Panc1 (cell line): ENCODE measurements around the gene TRPM4. TPM values are rescaled to one million over a fixed set of nuclear protein-coding genes. Genes with fewer than 3 reads are reported as not detected.

Source experiments
- ATAC-seq: fragments of 200-7000 bp; cut with Tn5 transposase; 2 replicates; pipeline ENCODE4 v1.9.1; 2020; ENCODE audit warnings: mild to moderate bottlenecking, moderate library complexity
- BruUV-seq: library from RNA; stranded (reverse); fragments of 400-500 nt; replicated peaks from 2 replicates; lab custom pipeline; 2021; lab: Mats Ljungman, UMichigan
- CTCF ChIA-PET: fragments of 300-600 bp; sonication (Branson Sonifier 250); formaldehyde crosslinking; loops from one replicate; lab custom pipeline; 2022; ENCODE audit warnings: antibody characterized with exemption; lab: Charles Lee
- POLR2A ChIA-PET: fragments of 300-600 bp; sonication (Branson Sonifier 250); formaldehyde crosslinking; loops from one replicate; lab custom pipeline; 2022; ENCODE audit warnings: antibody characterized with exemption; lab: Charles Lee
- DNase-seq: peaks from one replicate; pipeline ENCODE4 v3.0.0-alpha.2; 2010; ENCODE audit warnings: low read depth, low spot score
- H3K27ac ChIP-seq: 2 replicates; pipeline ENCODE4 v1.5.1; 2011; ENCODE audit warnings: mild to moderate bottlenecking, low read length, inconsistent platforms
- H3K27me3 ChIP-seq: fragments of 200-500 bp; sonication (Bioruptor generic); 2 replicates; pipeline ENCODE4 v1.6.0; 2014; ENCODE audit warnings: low read length, inconsistent platforms; ENCODE audit not compliant: control insufficient read depth, insufficient read depth
- H3K36me3 ChIP-seq: fragments of 200-500 bp; sonication (Bioruptor generic); 2 replicates; pipeline ENCODE4 v1.5.1; 2014; ENCODE audit warnings: inconsistent platforms, mild to moderate bottlenecking, low read length, moderate library complexity; ENCODE audit not compliant: control insufficient read depth, insufficient read depth
- H3K4me1 ChIP-seq: 2 replicates; pipeline ENCODE4 v1.5.1; 2011; ENCODE audit warnings: inconsistent platforms, mild to moderate bottlenecking, low read length, moderate library complexity; ENCODE audit not compliant: control insufficient read depth, insufficient read depth
- H3K4me3 ChIP-seq, 2 experiments: 2 replicates each; pipeline ENCODE4 v1.5.1; 2011 to 2012; ENCODE audit warnings: low read depth in 2 of 2, low read length in 2 of 2, mild to moderate bottlenecking in 2 of 2, inconsistent platforms in 1 of 2, moderate library complexity in 1 of 2
- H3K9me3 ChIP-seq: fragments of 200-500 bp; sonication (Bioruptor generic); 2 replicates; pipeline ENCODE4 v1.5.1; 2014; ENCODE audit warnings: low read depth, mild to moderate bottlenecking, inconsistent platforms, low read length, moderate library complexity; ENCODE audit not compliant: control insufficient read depth, insufficient read depth
- CTCF ChIP-seq: fragments of 450-650 bp; IDR thresholded peaks from 2 replicates; pipeline ENCODE4 v1.5.1; 2017; ENCODE audit warnings: mild to moderate bottlenecking
- POLR2AphosphoS5 ChIP-seq: IDR thresholded peaks from 2 replicates; pipeline ENCODE4 v1.6.1; 2012; ENCODE audit warnings: mild to moderate bottlenecking, low read depth, low read length, moderate library complexity
- SIN3A ChIP-seq: IDR thresholded peaks from 2 replicates; pipeline ENCODE4 v1.6.1; 2012; ENCODE audit warnings: low read depth, mild to moderate bottlenecking, low read length, moderate library complexity, borderline replicate concordance; ENCODE audit not compliant: insufficient read depth
- TCF7L2 ChIP-seq: IDR thresholded peaks from 2 replicates; pipeline ENCODE4 v1.6.1; 2011; ENCODE audit warnings: mild to moderate bottlenecking, low read depth, low read length, inconsistent platforms
- in situ Hi-C: cut with HindIII; loops from 2 replicates; pipeline ENCODE4 v1.10.0; 2016; ENCODE audit warnings: low sequenced_read_pairs, low pct_unique_long_range_greater_than_20kb
- intact Hi-C: fragments of 100-400 bp; cut with micrococcal nuclease; formaldehyde crosslinking; loops from one replicate; pipeline ENCODE4 v1.10.0; 2022; ENCODE audit not compliant: unreplicated experiment
- total RNA-seq: library from RNA; stranded (reverse); gene quantifications from one replicate; pipeline ENCODE4 v1.2.1, GENCODE V29; 2021; ENCODE audit not compliant: unreplicated experiment
- TF ChIP-seq, protein P1 (sequence below), 2 experiments: IDR thresholded peaks; 2 replicates each; pipeline ENCODE4 v1.6.1; 2011 to 2012; ENCODE audit warnings: low read depth in 2 of 2, control low read depth in 1 of 2, low read length in 1 of 2, mild to moderate bottlenecking in 1 of 2, moderate library complexity in 1 of 2; ENCODE audit not compliant: insufficient read depth in 1 of 2

The TRPM4 gene
- total RNA-seq, 1 experiment from 2014 or later: 19.4 TPM

DNA sequence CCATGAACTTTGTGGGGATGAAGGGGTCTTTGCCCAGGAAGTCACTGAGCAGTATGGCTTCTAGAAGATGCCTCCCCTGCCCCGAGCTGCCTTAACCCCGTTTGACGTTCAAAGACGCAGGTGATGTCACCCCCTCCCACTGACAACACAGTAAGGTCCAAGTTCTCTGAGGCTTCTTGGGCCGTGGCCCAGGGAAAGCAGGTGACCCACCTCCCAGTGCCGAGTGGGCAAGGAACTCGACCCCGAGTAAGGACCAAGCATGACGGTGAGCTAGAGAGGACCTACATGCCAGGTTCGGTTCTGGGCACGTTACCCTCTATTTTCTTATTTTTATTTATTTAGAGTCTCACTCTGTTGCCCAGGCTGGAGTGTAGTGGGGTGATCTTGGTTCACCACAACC is 86.1 kb downstream of the TRPM4 start:
- in situ Hi-C loops (no loop called here), intact Hi-C loops (no loop called here)
- Histone ChIP-seq H3K9me3 (no peaks in the 10 kb centered on the region), H3K4me1 (no peaks in the 10 kb centered on the region), H3K36me3 (no peaks in the 10 kb centered on the region), H3K4me3 (no peak overlapping the region), H3K27me3 (no peaks in the 10 kb centered on the region), H3K27ac (no peak overlapping the region)
- DNase-seq (no peak), ATAC-seq (no peak)
- no TSS peak for BruUV-seq
- POLR2A ChIA-PET: no interaction called here
- TF ChIP-seq TCF7L2: no peak
- TF ChIP-seq, protein P1, sequence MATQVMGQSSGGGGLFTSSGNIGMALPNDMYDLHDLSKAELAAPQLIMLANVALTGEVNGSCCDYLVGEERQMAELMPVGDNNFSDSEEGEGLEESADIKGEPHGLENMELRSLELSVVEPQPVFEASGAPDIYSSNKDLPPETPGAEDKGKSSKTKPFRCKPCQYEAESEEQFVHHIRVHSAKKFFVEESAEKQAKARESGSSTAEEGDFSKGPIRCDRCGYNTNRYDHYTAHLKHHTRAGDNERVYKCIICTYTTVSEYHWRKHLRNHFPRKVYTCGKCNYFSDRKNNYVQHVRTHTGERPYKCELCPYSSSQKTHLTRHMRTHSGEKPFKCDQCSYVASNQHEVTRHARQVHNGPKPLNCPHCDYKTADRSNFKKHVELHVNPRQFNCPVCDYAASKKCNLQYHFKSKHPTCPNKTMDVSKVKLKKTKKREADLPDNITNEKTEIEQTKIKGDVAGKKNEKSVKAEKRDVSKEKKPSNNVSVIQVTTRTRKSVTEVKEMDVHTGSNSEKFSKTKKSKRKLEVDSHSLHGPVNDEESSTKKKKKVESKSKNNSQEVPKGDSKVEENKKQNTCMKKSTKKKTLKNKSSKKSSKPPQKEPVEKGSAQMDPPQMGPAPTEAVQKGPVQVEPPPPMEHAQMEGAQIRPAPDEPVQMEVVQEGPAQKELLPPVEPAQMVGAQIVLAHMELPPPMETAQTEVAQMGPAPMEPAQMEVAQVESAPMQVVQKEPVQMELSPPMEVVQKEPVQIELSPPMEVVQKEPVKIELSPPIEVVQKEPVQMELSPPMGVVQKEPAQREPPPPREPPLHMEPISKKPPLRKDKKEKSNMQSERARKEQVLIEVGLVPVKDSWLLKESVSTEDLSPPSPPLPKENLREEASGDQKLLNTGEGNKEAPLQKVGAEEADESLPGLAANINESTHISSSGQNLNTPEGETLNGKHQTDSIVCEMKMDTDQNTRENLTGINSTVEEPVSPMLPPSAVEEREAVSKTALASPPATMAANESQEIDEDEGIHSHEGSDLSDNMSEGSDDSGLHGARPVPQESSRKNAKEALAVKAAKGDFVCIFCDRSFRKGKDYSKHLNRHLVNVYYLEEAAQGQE (IDR thresholded peaks at IDR 0.05; ENCODE audit: insufficient read depth in 1 of 2, low read depth in 2 of 2, low read length in 1 of 2): no peak
- CTCF ChIA-PET: no interaction called here

GRCh38 chr19:49244256-49244655 is 86.7 kb downstream of the TRPM4 start:
- TF ChIP-seq, protein P1 (IDR thresholded peaks at IDR 0.05; ENCODE audit: insufficient read depth in 1 of 2, low read depth in 2 of 2, low read length in 1 of 2): no peak
- no TSS peak for BruUV-seq
- CTCF ChIA-PET: no interaction called here

DNA sequence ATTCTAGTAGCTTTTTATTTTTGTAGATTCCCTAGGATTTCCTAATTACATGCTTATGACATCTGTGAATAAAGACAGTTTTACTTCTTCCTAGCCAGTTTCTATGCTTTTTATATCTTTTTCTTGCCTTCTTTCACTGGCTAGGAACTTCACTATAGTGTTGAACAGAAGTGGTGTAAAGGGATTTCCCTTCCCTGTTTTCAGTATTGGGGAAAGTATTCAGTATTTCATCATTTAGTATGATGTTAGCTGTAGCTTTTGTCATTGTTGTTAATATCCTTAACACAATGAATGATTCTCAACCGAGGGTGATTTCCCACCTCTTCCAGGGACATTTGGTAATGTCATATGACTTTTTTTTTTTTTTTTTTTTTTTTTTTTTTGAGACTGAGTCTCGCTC is 90.1 kb downstream of the TRPM4 start:
- no peak for DNase-seq
- H3K4me3 ChIP-seq: no peak overlapping the region
- H3K4me1 ChIP-seq: no peaks in the 10 kb centered on the region
- no peak for ATAC-seq
- H3K9me3 ChIP-seq: no peaks in the 10 kb centered on the region
- intact Hi-C loops (no loop called here), in situ Hi-C loops (no loop called here)
- CTCF ChIA-PET: no interaction called here
- no peaks in the 10 kb centered on the region for H3K36me3 ChIP-seq
- no TSS peak for BruUV-seq
- no peaks in the 10 kb centered on the region for H3K27me3 ChIP-seq
- TF ChIP-seq SIN3A: no peak
- TF ChIP-seq CTCF: no peak
- TF ChIP-seq, protein P1 (IDR thresholded peaks at IDR 0.05; ENCODE audit: insufficient read depth in 1 of 2, low read depth in 2 of 2, low read length in 1 of 2): no peak
- no peak for TF ChIP-seq POLR2AphosphoS5
- TF ChIP-seq TCF7L2: no peak
- no peak overlapping the region for H3K27ac ChIP-seq
- POLR2A ChIA-PET: interaction anchor here (0.6 kb wide), 1 partner anchor 103 kb away, joined by 3 read pairs; no protein-coding TSS in a partner anchor

More at GRCh38 chr19:49244256-49244655, 86.7 kb downstream of the TRPM4 start:
- intact Hi-C loops (no loop called here), in situ Hi-C loops (no loop called here)
- Histone ChIP-seq H3K4me3 (no peak overlapping the region), H3K4me1 (no peaks in the 10 kb centered on the region), H3K27ac (no peak overlapping the region), H3K9me3 (no peaks in the 10 kb centered on the region), H3K27me3 (no peaks in the 10 kb centered on the region), H3K36me3 (no peaks in the 10 kb centered on the region)
- DNase-seq (no peak), ATAC-seq (no peak)
- POLR2A ChIA-PET: no interaction called here
